ENCODE measurements around the gene TOMM20. TPM values are rescaled to one million over a fixed set of nuclear protein-coding genes. Genes with fewer than 3 reads are reported as not detected.

TOMM20 gene
- total and polyA plus RNA-seq, 2 of the 8 experiments (the other 6 are each of a cell fraction or from before 2014, with no cell fraction given): 71.4 to 168 TPM

DNA sequence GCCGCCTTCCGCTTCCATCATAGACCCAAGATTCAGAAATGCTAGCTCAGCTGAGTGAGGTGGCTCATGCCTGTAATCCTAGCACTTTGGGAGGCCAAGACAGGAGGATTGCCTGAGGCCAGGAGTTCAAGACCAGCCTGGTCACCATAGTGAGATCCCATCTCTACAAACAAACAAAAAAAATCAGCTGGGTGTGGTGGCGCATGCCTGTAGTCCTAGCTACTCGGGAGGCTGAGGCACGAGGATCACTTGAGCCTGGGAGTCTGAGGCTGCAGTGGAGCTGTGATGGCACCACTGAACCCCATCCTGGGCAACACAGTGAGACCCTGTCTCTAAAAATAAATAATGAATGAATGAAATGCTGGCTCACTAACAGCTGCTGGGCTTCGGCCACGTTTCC lies 39.7 kb downstream of the TOMM20 start:
- H3K56ac ChIP-seq (replicated peaks; ENCODE audit: insufficient read length, low read depth, low read length): no peak overlapping the region
- H2BK15ac ChIP-seq (ENCODE audit: low read length): no peak overlapping the region
- H3K27ac ChIP-seq (ENCODE audit: low read depth, low read length): no peak overlapping the region
- 98% methylated on average over 7 of the region's 7 CpGs; no CpG with 5 or more reads in 1 of the 2 experiments for WGBS, 2 experiments (ENCODE audit: extremely low coverage in 1 of 2, insufficient coverage in 1 of 2, insufficient read length in 1 of 2, insufficient replicate concordance in 2 of 2, low coverage in 1 of 2, low lambda C conversion rate in 2 of 2, missing lambda C conversion rate in 1 of 2)
- H3K4me3 ChIP-seq (ENCODE audit: extremely low read depth in 1 of 4, insufficient read depth in 2 of 4, low read depth in 3 of 4, low read length in 4 of 4): no peak overlapping the region
- H3K23me2 ChIP-seq (ENCODE audit: low read depth, low read length): no peaks in the 10 kb centered on the region; the same call in 1 of the 2 replicates
- peak overlapping the region; percentile 98 for H2BK12ac ChIP-seq (ENCODE audit: low read depth, low read length)
- no peak overlapping the region for H3K4me2 ChIP-seq (ENCODE audit: insufficient read depth in 1 of 2, low read depth in 2 of 2, low read length in 2 of 2)
- no peak overlapping the region for H3K14ac ChIP-seq (ENCODE audit: insufficient read length)
- H3K4me1 ChIP-seq (replicated peaks in 1 of 4; ENCODE audit: control insufficient read depth in 3 of 4, insufficient read depth in 4 of 4, low read length in 3 of 4): peaks cover 5 to 25% (median 21%) of the 10 kb centered on the region in 4 experiments
- TF ChIP-seq KDM1A (IDR thresholded peaks at IDR 0.05; ENCODE audit: borderline replicate concordance, low read length) (peak; percentile 74; the same call in 1 of the 2 replicates), TCF12 (IDR thresholded peaks at IDR 0.05; ENCODE audit: low read depth, low read length) (no peak)
- H3K79me1 ChIP-seq (ENCODE audit: low read depth, low read length): no peaks in the 10 kb centered on the region
- no peak overlapping the region for H2AFZ ChIP-seq (ENCODE audit: low read length)
- H2BK5ac ChIP-seq (ENCODE audit: low read depth, low read length): 0 out of 2 replicates have a peak overlapping the region, but pooled peaks have one; percentile 6
- ChIA-PET CTCF (ENCODE audit: partially characterized antibody) (interaction anchor here (1.0 to 2.3 kb wide), 5 partner anchors 9 to 876 kb away, joined by 3 to 8 read pairs (median 4); no protein-coding TSS in a partner anchor), POLR2A (ENCODE audit: partially characterized antibody) (interaction anchor here (0.6 to 1.6 kb wide), 3 partner anchors 17 to 367 kb away, joined by 3 to 4 read pairs (median 4); no protein-coding TSS in a partner anchor)
- H4K20me1 ChIP-seq (replicated peaks in 1 of 2; ENCODE audit: control insufficient read depth in 1 of 2, insufficient read depth in 2 of 2, low read length in 2 of 2): no peaks in the 10 kb centered on the region
- no peak overlapping the region for H3K4ac ChIP-seq (replicated peaks; ENCODE audit: insufficient read length, low read depth, low read length)
- DNase-seq (ENCODE audit: low read depth in 1 of 2, low spot score in 2 of 2) (no peak), FAIRE-seq (no peak)
- H3K9me3 ChIP-seq (ENCODE audit: insufficient read depth in 2 of 2, low read depth in 1 of 2, low read length in 1 of 2): no peaks in the 10 kb centered on the region
- H2BK20ac ChIP-seq (ENCODE audit: low read length): peak overlapping the region; percentile 82
- H2BK120ac ChIP-seq (replicated peaks; ENCODE audit: low read depth, low read length): no peak overlapping the region
- H3K9ac ChIP-seq (replicated peaks in 1 of 4; ENCODE audit: extremely low read depth in 1 of 4, low read depth in 3 of 4, low read length in 3 of 4): no peak overlapping the region
- no peak overlapping the region for H4K5ac ChIP-seq (ENCODE audit: insufficient read length, low read depth, low read length)
- no peaks in the 10 kb centered on the region for H3K27me3 ChIP-seq (replicated peaks in 1 of 4; ENCODE audit: control insufficient read depth in 3 of 4, extremely low read depth in 1 of 4, insufficient read depth in 3 of 4, low read length in 3 of 4)
- no peaks in the 10 kb centered on the region for H3K79me2 ChIP-seq (ENCODE audit: control insufficient read depth in 1 of 2, insufficient read depth in 2 of 2, low read length in 2 of 2)
- H3K36me3 ChIP-seq (ENCODE audit: control insufficient read depth in 2 of 4, insufficient read depth in 4 of 4, low read length in 3 of 4): no peaks in the 10 kb centered on the region
- H3K18ac ChIP-seq (ENCODE audit: extremely low read depth, low read length): no peak overlapping the region
- no peak overlapping the region for H3K23ac ChIP-seq (ENCODE audit: insufficient read length)
- no peak overlapping the region for H4K8ac ChIP-seq (ENCODE audit: extremely low read depth, insufficient read depth, low read length)
- peak overlapping the region; percentile 58; the same call in 1 of the 2 replicates for H2AK5ac ChIP-seq (ENCODE audit: low read depth, low read length)
- H4K91ac ChIP-seq (replicated peaks; ENCODE audit: insufficient read length, low read length): peak overlapping the region; percentile 39

Data from H1 (cell line).